GM19463 (cell line): Measurements from ENCODE around the gene BACE2.

ENCODE experiments used
- ATAC-seq: cut with Tn5 transposase; IDR thresholded peaks from one replicate; pipeline ENCODE4 v1.9.1; 2021; ENCODE audit warnings: mild to moderate bottlenecking, moderate library complexity; ENCODE audit not compliant: unreplicated experiment

The BACE2 gene

DNA sequence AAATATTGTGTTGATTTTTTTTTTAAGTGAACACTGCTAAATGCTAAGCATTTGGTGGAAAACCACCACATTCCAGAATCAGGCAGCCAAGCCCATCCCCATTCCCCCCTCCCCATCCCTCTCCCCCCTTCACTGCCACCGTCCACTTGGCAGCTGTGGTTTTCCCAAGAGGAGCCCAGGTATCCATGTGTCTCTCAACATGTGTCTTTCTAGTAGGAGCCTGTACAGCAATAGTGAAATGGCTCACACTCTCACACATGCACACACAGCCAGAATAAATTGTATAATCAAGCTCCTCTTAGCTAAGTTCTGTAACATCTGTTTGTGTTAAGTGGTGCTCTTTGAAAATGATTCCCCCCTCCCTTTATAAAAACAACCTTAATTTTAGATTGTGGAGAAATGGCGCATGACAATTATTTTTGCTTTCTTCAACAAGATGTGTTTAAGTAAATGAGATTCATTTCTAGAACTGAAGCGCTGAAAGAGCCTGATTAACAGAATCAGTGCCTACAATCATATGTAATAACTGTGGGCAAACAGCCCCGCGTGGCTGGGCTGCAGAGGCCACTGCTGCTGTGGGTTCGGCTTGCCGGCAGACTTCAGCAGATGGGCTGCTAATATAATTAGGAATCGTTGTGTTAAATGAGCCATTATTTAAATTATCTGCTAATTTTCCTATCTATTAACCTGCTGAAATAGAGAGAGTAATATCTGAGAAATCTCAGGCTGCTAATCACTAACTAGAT lies 43.3 kb downstream of the BACE2 start:
- ATAC-seq = no peak

DNA sequence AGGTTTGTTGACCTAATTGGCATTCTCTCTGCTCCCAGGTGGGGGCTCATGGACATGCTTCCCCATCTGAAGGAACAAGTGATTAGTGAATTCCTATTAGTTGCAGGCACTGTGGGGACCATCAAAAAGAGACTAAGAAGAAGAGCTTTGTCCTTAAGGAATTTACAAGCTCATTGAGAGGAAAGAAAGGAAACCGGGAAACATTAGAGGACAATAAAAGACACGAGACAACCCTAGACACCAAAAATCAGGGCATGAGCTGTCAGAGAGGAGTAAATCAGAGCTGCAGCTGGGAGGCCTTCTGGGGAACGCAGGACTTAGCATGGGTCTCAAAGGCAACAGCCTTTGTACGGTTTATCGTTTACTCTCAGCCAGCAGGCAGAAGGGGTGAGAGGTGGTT lies 45.1 kb downstream of the BACE2 start:
- ATAC-seq = no peak

DNA sequence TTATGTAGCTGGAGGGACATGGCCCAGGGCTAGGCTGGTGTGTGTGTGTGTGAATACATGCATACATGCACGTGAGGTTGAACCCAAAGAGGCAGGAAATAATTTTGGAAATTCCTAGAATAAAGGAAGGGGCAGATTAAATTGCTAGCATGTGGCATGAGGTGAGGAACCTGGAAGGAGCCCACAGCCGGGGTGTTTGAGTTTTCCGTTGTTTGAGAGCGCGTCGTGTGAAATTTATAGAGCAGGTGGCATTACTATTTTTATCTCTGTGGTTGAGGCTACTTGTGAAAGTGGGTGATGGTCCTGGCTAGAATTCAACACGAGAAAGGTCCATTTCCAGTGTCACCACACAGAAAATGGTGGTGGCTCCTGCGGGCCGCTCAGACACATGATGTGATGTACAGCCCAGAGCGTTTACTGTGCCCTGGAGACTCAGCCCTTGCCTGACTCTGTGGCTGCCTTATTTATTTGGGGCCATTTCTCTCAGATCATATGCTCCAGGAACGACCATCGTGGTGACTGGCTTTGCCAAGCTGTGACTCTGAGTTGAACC lies 48.0 kb downstream of the BACE2 start:
- no peak for ATAC-seq

DNA sequence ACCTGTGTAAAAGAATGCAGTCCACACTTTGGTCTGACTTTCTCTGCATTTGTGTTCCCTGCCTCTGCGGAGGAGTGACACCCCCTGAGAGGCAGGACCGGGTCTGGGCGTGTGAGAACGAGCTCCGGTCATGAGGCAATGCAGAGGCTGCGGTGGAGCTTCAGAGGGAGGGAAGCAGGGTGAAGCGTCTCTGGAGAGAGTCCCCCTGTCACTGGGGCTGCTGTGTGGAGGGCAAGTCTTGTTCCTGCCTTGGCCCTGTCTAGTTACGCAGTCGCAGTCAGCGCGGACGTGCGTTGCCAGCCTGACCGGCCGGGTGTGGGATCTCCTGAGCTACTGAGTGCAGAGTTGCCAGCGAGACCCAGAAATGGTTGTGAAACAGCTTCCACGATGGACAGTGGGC lies 48.5 kb downstream of the BACE2 start:
- no peak for ATAC-seq

DNA sequence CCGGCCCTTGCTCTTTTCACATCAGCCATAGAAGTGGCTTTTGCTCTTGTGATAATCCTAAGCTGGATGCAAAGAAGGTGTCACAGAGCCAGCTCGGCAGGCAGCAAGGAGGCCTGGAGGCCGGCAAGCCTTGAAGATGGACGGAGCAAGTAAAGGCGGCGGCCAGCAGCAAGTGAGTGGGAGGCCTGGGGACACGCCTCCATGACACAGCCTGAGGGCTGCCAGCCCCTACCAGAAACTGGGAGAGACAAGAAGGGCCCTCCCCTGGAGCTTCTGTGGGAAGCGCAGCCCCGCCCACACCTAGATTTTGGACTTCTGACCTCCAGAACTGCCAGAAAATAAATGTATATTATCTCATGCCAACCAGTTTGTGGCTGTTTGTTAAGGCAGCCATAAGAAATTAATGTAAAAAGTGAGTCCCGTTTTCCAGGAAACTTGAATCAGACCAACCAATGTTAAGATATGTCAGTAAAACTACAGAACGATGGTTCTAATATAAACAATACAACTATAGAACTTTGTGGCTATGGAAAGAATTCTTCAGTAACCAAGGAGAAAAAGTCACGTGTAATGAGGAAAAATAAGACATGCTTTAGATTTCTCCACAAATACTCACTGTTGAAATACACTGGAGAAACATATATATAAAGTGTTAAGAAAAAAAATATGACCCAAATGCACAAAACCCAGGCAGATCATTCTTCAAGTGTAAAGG lies 49.9 kb downstream of the BACE2 start:
- no peak for ATAC-seq

DNA sequence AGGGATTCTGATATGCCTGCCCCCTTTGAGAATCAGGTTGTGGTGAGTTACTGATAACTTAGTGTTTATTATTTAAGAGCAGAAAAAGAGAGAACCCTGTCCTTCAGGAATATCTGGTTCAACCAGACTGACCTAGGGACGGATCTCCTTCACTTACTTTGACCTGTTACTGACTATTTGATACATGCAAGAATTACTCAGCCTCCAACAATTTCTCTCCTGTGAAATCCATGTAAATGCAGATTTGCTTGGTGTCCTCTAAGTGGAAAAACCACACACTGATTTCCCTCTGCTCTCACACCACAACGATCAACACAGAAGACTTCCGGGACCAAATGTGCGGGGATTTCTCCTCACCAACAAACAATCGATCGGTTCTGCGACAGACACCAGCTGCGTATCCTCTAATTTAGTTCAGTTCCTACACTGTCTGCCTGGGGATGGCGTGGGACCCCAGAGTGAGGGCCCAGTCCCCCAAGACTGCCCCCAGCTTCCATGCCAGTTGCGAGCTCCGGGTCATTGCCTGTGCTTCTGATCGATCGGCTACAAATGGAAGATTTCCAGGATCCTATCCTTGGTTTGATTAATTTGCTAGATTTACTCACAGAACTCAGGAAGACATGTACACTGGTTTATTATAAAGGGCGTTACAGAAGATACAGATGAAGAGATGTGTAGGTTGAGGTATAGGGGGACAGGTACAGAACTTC lies 51.7 kb downstream of the BACE2 start:
- ATAC-seq = no peak

DNA sequence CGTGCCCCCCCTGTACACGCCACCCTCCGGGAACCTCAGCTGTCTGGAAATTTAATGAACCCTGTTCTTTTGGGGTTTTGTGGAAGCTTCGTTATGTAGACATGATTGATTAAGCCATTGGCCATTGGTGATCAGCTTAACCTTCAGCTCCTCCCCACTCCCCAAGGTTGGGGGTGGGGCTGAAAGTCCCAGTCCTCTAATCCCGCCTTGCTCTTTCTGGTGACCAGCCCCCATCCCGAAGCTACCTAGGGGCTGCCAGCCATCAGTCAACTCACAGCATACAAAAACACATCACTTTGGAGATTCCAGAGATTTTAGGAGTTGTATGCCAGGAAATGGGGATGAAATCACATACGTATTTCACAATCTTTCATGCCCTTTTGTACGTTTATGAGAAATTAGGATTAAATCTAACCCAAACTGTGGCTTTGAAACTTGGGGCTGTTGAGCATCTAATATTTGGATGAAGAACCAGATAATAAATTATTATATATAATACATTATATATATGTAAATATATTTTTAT lies 52.3 kb downstream of the BACE2 start:
- ATAC-seq = no peak

DNA sequence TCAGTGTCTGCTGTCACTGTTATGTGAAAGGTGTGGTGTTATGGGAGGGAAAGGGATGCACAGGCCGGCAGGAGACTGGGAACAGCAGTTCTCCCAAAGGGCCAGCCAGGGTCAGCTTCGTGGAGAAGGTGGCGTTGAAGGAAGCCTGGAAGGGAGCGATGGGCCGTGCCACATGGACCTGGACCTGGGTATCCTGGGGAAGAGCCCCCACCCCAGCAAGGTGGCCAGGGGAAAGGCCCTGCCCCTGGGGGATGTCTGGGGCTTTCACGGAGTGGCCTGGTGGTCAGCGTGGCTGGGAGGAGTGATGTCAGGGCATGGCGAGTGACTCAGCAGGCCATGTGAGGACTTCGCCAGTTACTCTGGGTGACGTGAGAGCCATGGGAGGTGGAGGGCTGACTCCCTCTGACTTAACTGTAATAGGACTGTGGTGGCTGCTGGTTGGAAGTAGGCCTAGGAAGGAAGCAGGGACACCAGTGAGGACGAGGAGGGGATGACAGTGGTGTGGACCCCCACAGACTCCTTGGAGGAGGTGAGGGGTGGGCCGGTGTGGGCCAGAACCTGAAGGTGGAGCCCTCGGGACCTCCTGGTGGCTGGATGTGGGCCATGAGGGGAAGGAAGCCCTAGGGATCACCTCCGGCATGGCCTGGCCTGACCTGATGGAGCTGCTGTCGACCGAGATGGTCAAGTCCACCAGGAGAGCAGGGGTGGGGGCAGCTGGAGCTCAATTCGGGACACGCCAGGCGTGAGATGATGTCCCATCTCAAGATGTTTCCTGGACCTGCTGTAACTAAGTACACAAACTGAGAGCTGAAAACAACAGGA lies 54.5 kb downstream of the BACE2 start:
- ATAC-seq = no peak

DNA sequence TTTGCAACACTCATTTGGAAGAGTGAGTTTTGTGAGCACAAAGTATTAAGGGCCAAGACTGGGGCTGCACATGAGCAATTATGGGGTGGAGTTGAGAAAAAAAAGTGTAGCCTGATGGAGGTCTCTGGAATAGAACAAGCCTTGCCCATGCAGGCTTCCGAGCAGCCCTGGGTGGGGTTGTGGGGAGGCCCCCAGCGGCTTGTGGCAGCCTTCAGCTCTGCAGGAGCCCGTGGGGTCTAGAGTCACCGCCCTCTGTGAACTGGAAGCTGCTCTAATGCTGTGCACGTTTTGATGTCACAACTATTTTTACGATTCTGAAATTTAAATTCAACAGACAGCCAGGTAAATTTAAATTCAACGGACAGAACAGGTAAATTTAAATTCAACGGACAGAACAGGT lies 58.9 kb downstream of the BACE2 start:
- ATAC-seq = no peak

DNA sequence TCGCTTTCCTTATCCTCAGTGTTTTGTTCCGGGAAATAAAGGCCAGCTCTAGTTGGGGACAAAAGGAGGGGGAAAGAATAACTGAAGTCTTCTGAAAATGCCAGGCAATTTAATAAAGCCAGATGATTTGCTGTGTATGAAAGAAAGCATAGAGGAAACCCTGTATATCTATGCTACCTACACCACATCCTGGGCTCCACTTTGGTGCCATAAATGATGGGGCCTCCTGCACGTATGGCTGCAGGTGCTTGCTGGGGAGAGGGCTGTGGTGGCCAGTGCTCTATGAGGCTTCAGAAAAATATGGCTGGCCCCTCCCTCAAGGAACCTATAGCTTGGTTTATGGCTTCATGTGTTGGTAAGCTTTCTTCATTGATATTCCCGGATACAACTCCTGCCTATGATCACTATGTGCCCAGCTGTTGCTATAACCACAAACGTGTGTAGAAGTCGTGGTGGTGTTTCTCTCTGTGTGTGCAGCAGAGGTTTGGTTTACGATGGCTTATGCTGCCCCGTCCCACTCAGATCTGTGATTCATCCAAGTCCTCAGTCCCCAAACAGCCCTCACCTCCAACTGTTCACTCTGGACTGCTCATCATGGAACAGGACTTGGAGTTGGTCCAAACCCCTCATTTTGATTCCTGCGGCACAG lies 59.5 kb downstream of the BACE2 start:
- ATAC-seq = no peak

DNA sequence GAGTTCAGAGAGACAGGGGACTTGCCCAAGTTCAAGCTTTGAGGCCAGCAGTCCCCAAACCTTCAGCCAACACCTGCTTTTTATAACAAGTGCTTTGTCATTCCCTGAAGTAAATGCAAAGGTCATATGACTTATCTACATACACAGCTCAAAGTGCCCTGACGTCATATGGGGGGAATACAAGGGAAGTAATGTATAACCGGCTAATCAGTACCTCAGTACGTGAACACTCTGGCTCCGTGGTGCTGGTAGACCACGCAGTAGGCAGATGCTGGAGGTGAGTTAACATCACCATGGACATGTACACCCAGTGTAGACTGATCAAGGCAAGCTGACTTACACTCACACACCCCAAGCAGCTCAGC lies 60.0 kb downstream of the BACE2 start:
- no peak for ATAC-seq

DNA sequence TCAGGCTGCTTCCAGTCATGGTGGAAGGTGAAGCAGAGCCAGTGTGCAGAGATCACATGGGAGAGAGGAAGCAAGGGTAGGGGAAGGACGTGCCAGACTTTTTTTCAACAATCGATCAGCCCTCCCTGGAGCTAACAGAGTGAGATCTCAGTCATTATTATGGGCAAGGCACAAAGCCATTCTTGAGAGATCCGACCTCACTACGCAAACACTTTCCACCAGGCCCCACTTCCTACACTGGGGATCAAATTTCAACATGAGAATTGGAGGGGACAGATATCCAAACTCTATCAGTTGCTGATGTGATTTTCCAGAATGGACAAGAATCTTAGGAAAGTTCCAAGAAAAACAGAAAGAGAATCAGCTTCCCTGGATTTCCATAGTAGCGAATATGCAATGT lies 60.5 kb downstream of the BACE2 start:
- no peak for ATAC-seq

DNA sequence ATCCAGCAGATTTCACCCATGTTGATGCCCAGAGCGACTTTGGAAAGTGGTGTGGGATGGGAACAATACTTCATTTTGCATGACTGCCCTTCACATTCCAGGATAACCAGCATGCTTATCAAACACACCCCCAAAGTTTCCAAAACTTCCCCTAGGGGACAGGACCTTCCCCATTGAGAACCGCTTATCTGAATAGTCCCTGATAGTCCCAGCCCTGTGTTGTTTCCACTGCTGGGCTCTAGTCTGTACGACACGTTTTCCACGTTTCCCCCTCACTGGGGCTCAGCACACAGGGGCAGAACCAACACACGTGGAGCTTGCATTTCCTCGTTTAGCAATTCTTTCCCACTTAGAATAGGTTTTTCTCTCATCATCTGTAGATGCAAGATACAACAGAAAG lies 61.0 kb downstream of the BACE2 start:
- ATAC-seq = no peak

DNA sequence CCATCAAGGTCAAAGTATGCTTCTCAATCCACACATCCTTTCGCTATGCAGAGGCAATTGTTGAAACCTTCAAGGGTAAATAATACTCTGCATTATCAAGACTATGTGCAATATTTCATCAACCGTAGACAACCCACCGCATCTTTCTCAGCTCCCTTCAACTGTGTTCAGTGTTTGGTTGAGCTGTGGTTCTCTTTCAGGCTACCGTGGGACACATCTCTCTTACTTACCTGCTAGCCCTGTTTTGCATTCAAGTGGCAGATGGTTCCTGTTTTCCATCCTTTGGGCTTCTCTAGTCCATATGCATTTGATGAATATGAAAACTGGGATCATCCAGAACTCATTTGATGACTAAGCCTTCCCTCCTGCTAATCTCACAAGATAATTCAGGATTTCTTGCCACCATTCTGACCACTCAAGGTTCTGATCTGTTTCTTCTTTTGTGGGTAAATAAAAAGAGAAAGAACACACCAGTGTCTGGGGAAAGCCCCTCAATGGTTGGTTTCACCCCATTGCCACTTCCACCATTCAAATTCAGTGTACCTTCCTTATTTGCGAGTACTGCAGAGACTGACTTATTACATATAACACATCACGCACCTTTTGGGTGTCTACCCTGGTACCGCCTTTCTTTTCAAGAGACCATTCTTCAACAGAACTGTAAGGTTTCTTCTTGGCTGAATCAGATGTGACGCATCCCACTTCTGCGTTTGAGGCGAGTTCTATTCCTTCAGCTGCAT lies 61.7 kb downstream of the BACE2 start:
- ATAC-seq = no peak

DNA sequence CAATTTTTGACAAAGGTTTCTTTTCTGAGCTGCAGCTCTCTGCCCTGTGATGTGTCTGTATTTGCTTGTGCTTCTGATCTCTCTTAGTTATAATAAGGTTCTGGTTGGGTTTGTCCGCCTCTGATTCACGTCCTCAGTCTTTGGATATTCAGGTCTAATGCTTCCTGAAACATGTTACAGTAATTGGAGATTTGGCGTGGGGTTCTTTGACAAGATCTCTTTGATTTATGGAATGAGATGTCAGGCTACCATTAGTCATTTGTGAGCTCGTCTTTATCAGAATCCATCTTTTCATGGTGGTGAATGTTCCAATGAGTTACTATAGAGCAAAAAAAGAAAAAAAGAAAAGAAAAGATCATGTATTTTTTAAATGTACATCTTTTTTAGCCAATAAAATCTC lies 62.5 kb downstream of the BACE2 start:
- no peak for ATAC-seq

DNA sequence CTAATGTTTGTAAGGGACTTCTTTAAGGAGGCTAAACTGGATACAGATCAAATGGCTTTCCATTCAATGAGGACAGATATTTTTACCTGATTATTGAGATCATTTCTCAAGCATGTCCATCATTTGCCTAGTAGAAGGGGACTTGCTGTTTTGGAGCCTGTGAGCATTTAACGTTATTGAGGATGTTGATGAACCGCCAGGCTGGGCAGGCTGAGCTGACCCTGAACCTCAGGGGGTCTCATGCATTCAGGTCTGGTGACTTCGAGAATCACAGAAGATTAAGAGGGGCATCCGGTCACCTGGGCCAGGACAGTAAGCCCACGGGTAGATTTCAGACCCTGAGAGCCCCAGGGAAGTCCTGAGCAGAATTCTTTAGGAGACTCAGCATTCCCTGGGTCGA lies 63.1 kb downstream of the BACE2 start:
- ATAC-seq = no peak

DNA sequence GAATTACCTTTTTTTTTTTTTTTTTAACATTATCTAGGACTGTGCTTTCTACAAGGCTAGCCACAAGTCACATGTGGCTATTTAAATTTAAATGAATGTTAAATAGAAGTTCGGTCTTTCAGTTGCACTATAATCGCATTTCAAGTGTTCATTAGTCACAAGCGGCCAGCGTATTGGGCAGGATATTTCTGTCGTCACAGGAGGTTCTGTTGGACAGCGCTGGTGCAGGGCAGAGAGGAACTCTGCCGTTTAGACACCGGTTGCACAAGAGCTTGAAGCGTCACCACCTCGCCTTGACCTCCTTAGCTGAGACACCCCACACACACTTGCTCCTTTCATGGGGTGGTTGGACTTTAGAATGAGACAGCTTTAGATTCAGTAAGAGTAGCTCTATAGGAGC lies 64.1 kb downstream of the BACE2 start:
- ATAC-seq = no peak

DNA sequence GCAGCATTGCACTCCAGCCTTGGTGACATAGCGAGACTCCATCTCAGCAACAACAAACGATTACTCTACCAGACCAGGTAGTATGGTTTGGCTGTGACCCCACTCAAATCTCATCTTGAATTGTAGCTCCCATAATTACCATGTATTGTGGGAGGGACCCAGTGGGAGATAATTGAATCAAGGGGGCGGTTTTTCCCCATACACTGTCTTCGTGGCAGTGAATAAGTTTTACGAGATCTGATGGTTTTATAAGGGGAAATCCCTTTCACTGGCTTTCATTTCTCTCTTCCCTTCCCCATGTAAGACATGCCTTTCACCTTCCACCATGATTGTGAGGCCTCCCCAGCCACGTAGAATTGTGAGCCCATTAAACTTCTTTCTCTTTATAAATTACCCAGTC lies 66.0 kb downstream of the BACE2 start:
- ATAC-seq = no peak

DNA sequence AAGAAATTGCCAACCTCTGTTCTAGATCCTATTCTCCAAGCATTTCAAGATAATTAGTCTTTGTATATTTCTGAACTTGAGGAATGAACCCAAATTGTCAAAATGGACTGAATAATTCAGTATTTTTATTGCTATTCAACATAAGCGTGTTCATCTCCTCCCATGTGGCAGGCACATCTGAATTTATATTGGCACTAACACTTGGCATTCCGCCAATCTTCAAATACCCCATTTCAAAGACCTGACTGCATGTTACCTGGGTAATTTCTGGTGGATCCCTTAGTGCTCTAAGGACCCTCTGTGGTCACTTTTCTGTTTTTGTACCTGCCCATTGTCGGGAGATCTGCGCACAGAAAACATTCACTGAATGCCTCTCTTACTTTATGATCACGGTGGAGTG lies 66.6 kb downstream of the BACE2 start:
- no peak for ATAC-seq

DNA sequence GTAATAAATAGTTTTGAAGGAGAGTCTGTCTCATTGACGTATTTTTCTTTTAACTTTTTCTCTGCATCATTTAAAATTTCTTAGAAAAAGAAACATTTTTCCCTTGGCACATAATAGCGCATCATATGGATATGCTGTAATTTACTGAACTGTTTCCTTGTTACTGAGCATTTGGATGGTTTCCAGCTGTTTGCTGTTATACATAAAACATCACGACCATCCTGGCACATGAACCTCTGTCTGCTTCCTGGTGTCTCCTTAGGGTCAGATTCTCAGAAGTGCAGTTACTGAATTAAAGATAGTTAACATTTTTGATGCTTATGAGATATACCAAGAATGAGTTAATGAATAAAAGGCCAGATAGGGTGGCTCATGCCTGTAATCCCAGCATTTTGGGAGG lies 67.2 kb downstream of the BACE2 start:
- ATAC-seq = no peak
